ENCODE results near the gene MTERF1. TPM values are rescaled to one million over a fixed set of nuclear protein-coding genes. Genes with fewer than 3 reads are reported as not detected.

Gene MTERF1, protein sequence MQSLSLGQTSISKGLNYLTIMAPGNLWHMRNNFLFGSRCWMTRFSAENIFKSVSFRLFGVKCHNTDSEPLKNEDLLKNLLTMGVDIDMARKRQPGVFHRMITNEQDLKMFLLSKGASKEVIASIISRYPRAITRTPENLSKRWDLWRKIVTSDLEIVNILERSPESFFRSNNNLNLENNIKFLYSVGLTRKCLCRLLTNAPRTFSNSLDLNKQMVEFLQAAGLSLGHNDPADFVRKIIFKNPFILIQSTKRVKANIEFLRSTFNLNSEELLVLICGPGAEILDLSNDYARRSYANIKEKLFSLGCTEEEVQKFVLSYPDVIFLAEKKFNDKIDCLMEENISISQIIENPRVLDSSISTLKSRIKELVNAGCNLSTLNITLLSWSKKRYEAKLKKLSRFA
- 7.8 TPM for polyA plus RNA-seq (2013, experiment 1 of 2)
- polyA plus RNA-seq (2013, experiment 2 of 2): 8.3 TPM

DNA sequence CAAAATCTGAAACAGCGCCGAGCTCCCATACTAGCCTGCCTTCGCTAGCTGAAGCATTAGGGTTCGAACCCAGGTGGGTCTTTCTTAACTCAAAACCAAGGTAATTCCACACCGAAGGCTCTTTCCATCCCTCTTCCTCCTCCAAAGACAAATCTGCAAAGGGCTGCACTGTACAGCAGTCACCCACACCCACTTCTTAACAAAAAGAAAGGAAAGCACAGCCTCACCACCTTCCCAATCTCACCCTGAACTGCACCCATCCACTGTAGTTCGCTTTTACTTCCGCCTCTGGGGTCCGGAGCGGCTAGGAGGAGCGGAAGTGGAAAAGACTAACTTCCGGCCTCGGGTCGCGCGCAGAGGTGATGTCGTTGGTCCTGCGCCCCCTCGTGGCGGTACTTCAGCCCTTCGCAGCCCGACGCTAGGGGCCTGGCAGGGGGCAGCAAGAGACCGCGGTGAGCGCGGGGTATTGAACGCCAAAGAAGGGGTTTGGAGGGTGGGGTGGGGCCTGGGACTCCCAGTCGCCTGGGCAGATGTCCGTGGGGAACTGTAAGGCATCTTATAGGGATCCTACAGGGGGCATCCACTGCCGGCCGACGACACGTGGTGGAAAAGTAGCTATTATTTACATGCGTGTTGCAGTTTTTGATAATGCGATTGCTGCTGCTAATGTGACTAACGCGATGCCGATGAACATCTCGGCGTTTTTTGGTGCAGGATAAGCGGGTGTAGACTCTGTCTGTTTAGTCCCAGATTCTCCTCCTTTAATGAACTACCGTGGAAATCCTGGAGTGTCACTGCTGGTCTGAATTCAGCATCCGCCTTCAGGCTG is at the start of gene MTERF1:
MTERF1 (minus strand) TSS at position 290 of the 829 bp plus-strand sequence. CDS start 619 bp downstream, outside the sequence.
- no peaks in the 10 kb centered on the region for H3K9me3 ChIP-seq (ENCODE audit: control insufficient read depth, low read length)
- WGBS, 2 experiments (ENCODE audit: insufficient coverage in 2 of 2): 20 to 22% methylated on average over 39 to 40 of the region's 43 CpGs
- no peaks in the 10 kb centered on the region for H3K4me1 ChIP-seq (ENCODE audit: control insufficient read depth, insufficient read depth, low read length, poor library complexity, severe bottlenecking)
- no peak within 1 kb of the TSS for H3K27ac ChIP-seq (ENCODE audit: low read depth, low read length, severe bottlenecking)
- peak within 1 kb of the TSS; percentile 87 for H3K4me3 ChIP-seq (ENCODE audit: extremely low read depth, insufficient read depth, low read length, poor library complexity, severe bottlenecking)
- peaks cover 11% of the 10 kb centered on the region for H3K36me3 ChIP-seq (ENCODE audit: control insufficient read depth, insufficient read depth, low read length)

DNA sequence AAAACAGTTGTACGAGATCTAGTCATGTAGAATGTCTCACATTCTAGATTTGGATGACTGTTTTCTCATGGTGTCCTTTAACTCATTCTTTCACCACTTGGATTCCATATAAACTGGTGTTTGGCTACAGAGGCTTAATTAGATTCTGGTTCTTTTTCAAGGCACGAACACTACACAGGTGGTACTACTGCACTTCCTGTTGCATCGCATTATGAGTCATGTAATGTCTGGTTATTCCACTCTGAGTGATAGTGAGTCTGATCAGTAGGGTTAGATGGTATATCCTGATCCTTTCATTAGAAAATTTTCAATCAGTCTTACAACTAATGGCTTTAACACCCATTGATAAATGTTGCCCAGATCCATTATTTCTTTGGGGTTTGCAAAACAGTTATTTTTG is 49.0 kb upstream of the MTERF1 start:
- WGBS, 2 experiments (ENCODE audit: insufficient coverage in 2 of 2): 100% methylated on average over 1 to 2 of the region's 3 CpGs
- Histone ChIP-seq H3K27ac (ENCODE audit: low read depth, low read length, severe bottlenecking) (no peak overlapping the region), H3K4me3 (ENCODE audit: extremely low read depth, insufficient read depth, low read length, poor library complexity, severe bottlenecking) (no peak overlapping the region), H3K9me3 (ENCODE audit: control insufficient read depth, low read length) (no peaks in the 10 kb centered on the region), H3K4me1 (ENCODE audit: control insufficient read depth, insufficient read depth, low read length, poor library complexity, severe bottlenecking) (no peaks in the 10 kb centered on the region), H3K36me3 (ENCODE audit: control insufficient read depth, insufficient read depth, low read length) (no peaks in the 10 kb centered on the region)

- Histone ChIP-seq H3K4me3 (ENCODE audit: extremely low read depth, insufficient read depth, low read length, poor library complexity, severe bottlenecking) (no peak overlapping the region), H3K4me1 (ENCODE audit: control insufficient read depth, insufficient read depth, low read length, poor library complexity, severe bottlenecking) (no peaks in the 10 kb centered on the region), H3K36me3 (ENCODE audit: control insufficient read depth, insufficient read depth, low read length) (no peaks in the 10 kb centered on the region), H3K27ac (ENCODE audit: low read depth, low read length, severe bottlenecking) (no peak overlapping the region), H3K9me3 (ENCODE audit: control insufficient read depth, low read length) (no peaks in the 10 kb centered on the region)
- 91 to 92% methylated on average over 4 of the region's 6 CpGs for WGBS, 2 experiments (ENCODE audit: insufficient coverage in 2 of 2)
These were observed 47.4 kb upstream of the MTERF1 start for GRCh38 chr7:91927912-91928311.

GRCh38 chr7:91922857-91923256 is 42.4 kb upstream of the MTERF1 start:
- Histone ChIP-seq H3K4me1 (ENCODE audit: control insufficient read depth, insufficient read depth, low read length, poor library complexity, severe bottlenecking) (no peaks in the 10 kb centered on the region), H3K27ac (ENCODE audit: low read depth, low read length, severe bottlenecking) (no peak overlapping the region), H3K9me3 (ENCODE audit: control insufficient read depth, low read length) (no peaks in the 10 kb centered on the region), H3K36me3 (ENCODE audit: control insufficient read depth, insufficient read depth, low read length) (no peaks in the 10 kb centered on the region), H3K4me3 (ENCODE audit: extremely low read depth, insufficient read depth, low read length, poor library complexity, severe bottlenecking) (no peak overlapping the region)
- WGBS, 2 experiments (ENCODE audit: insufficient coverage in 2 of 2): no CpG with 5 or more reads among the region's 4 CpGs

GRCh38 chr7:91918356-91918755 is 37.9 kb upstream of the MTERF1 start:
- Histone ChIP-seq H3K27ac (ENCODE audit: low read depth, low read length, severe bottlenecking) (no peak overlapping the region), H3K9me3 (ENCODE audit: control insufficient read depth, low read length) (no peaks in the 10 kb centered on the region), H3K36me3 (ENCODE audit: control insufficient read depth, insufficient read depth, low read length) (no peaks in the 10 kb centered on the region), H3K4me1 (ENCODE audit: control insufficient read depth, insufficient read depth, low read length, poor library complexity, severe bottlenecking) (no peaks in the 10 kb centered on the region), H3K4me3 (ENCODE audit: extremely low read depth, insufficient read depth, low read length, poor library complexity, severe bottlenecking) (no peak overlapping the region)
- WGBS, 2 experiments (ENCODE audit: insufficient coverage in 2 of 2): no CpG with 5 or more reads among the region's 1 CpG

DNA sequence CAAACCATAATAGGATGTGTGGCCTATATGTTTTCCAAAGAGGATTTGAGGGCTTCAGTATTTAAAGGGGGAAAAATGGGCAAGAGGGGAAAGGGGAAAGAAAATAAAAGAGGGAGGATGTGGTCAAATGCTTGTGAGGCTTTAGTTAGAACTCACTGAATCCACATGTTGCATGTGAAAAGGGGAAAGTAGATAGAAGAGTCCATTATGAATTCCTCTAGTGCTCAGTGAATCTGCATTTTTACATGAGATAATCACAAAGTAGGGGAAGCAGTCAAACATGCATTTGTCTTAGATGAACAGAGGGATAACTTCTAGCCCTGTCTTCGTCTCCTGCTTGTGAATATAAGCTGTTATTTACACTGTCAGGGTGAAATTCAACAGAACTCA is 35.5 kb upstream of the MTERF1 start:
- Histone ChIP-seq H3K36me3 (ENCODE audit: control insufficient read depth, insufficient read depth, low read length) (no peaks in the 10 kb centered on the region), H3K4me1 (ENCODE audit: control insufficient read depth, insufficient read depth, low read length, poor library complexity, severe bottlenecking) (no peaks in the 10 kb centered on the region), H3K27ac (ENCODE audit: low read depth, low read length, severe bottlenecking) (no peak overlapping the region), H3K4me3 (ENCODE audit: extremely low read depth, insufficient read depth, low read length, poor library complexity, severe bottlenecking) (no peak overlapping the region), H3K9me3 (ENCODE audit: control insufficient read depth, low read length) (no peaks in the 10 kb centered on the region)
- 77 to 100% methylated on average over 1 of the region's 1 CpG for WGBS, 2 experiments (ENCODE audit: insufficient coverage in 2 of 2)

DNA sequence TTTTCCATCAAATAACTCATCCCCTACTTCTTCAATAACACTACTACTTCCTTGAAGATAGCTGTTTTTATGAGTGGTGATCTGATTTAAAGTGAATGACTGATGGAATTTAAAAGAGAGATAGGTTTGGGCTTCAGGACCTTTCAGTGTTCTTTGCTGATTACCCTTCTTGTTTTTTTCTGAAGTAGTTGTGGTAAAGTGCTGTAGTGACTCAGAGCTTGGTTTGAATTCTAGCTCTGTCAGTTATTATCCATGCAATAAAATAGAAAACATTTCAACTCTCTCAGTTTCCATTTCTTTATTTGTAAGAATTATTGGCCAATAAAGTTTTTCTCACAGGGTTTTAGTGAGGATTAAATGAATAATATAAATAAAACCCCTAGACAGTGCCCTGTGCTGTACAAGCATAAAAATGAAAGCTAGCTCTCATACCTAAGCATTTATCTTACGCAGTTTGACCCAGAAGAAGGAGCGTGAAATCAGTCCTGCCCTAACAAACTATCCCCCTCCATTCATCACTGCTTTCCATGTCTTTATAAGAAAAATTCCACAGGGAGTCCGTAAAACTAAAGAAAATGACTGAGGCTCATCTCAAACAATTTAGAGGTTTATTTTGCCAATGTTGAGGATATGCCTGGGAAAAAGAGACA is 35.0 kb upstream of the MTERF1 start:
- Histone ChIP-seq H3K36me3 (ENCODE audit: control insufficient read depth, insufficient read depth, low read length) (no peaks in the 10 kb centered on the region), H3K27ac (ENCODE audit: low read depth, low read length, severe bottlenecking) (no peak overlapping the region), H3K9me3 (ENCODE audit: control insufficient read depth, low read length) (no peaks in the 10 kb centered on the region), H3K4me3 (ENCODE audit: extremely low read depth, insufficient read depth, low read length, poor library complexity, severe bottlenecking) (no peak overlapping the region), H3K4me1 (ENCODE audit: control insufficient read depth, insufficient read depth, low read length, poor library complexity, severe bottlenecking) (no peaks in the 10 kb centered on the region)
- WGBS, 2 experiments (ENCODE audit: insufficient coverage in 2 of 2): 100% methylated on average over 1 to 2 of the region's 3 CpGs

DNA sequence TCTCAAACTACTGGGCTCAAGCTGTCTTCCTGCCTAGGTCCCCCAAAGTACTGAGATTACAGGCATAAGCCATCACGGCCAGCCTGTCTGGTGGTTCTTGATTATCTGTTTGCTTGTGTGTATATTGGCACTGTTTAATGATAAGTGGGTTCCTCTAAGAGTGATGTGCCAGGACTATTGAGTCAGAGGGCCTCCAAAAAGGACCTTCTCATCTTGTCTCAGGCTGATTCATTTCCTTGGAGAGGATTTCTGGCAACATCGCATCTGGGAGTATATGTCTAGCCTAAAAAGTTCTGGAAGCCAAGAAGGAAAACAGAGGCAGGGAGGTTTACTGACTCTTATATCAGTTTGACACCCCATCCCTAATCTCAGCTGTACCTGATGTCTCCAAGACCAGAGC is 33.1 kb upstream of the MTERF1 start:
- no peak overlapping the region for H3K4me3 ChIP-seq (ENCODE audit: extremely low read depth, insufficient read depth, low read length, poor library complexity, severe bottlenecking)
- 83 to 100% methylated on average over 1 to 2 of the region's 2 CpGs for WGBS, 2 experiments (ENCODE audit: insufficient coverage in 2 of 2)
- peaks cover 3% of the 10 kb centered on the region for H3K9me3 ChIP-seq (ENCODE audit: control insufficient read depth, low read length)
- H3K36me3 ChIP-seq (ENCODE audit: control insufficient read depth, insufficient read depth, low read length): no peaks in the 10 kb centered on the region
- H3K27ac ChIP-seq (ENCODE audit: low read depth, low read length, severe bottlenecking): no peak overlapping the region
- H3K4me1 ChIP-seq (ENCODE audit: control insufficient read depth, insufficient read depth, low read length, poor library complexity, severe bottlenecking): no peaks in the 10 kb centered on the region

DNA sequence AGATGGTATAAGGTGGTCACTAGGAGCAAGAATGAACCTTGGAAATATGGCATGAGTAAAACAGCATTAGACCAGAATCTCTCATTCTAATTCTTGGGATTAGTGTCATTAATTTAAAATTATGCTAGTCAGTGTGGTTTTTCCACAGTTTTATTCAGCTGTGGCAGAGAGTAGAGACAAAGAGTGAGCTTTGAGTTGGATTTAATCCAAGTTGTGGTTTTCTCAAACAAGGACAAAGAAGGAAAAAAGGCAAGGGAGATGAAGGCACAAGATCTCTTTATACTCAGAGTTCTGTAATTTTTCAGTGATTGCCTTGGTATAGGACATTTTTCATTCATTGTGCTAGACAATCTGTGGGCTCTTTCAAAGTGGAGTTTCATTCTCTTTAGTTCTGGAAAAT is 32.0 kb upstream of the MTERF1 start:
- Histone ChIP-seq H3K4me1 (ENCODE audit: control insufficient read depth, insufficient read depth, low read length, poor library complexity, severe bottlenecking) (no peaks in the 10 kb centered on the region), H3K27ac (ENCODE audit: low read depth, low read length, severe bottlenecking) (no peak overlapping the region), H3K9me3 (ENCODE audit: control insufficient read depth, low read length) (peaks cover 3% of the 10 kb centered on the region), H3K36me3 (ENCODE audit: control insufficient read depth, insufficient read depth, low read length) (no peaks in the 10 kb centered on the region), H3K4me3 (ENCODE audit: extremely low read depth, insufficient read depth, low read length, poor library complexity, severe bottlenecking) (no peak overlapping the region)

GRCh38 chr7:91911121-91911520 is 30.6 kb upstream of the MTERF1 start:
- Histone ChIP-seq H3K4me3 (ENCODE audit: extremely low read depth, insufficient read depth, low read length, poor library complexity, severe bottlenecking) (no peak overlapping the region), H3K27ac (ENCODE audit: low read depth, low read length, severe bottlenecking) (no peak overlapping the region), H3K36me3 (ENCODE audit: control insufficient read depth, insufficient read depth, low read length) (no peaks in the 10 kb centered on the region), H3K4me1 (ENCODE audit: control insufficient read depth, insufficient read depth, low read length, poor library complexity, severe bottlenecking) (no peaks in the 10 kb centered on the region), H3K9me3 (ENCODE audit: control insufficient read depth, low read length) (peaks cover 3% of the 10 kb centered on the region)
- 89 to 98% methylated on average over 4 of the region's 4 CpGs for WGBS, 2 experiments (ENCODE audit: insufficient coverage in 2 of 2)

Measured in mesodermal cell (in vitro differentiated cells).